Gastrocnemius medialis (tissue), 4 donors: ENCODE results near the gene GAS6.

Source experiments
- CTCF ChIP-seq, 5 experiments: fragments of 450-650 bp in 3 of 5; fragments of 200-600 bp in 2 of 5; sonication (generic) in 2 of 5; IDR thresholded peaks in 4 of 5; conservative IDR thresholded peaks in 1 of 5; 1 replicate in 4 of 5; 2 replicates in 1 of 5; pipeline ENCODE4 v1.5.1; 2016 to 2019; ENCODE audit warnings: antibody characterized with exemption in 5 of 5, mild to moderate bottlenecking in 3 of 5, moderate library complexity in 3 of 5
- POLR2A ChIP-seq, 2 donors: fragments of 450-650 bp; IDR thresholded peaks; one replicate each; pipeline ENCODE4 v1.6.1; 2017; ENCODE audit warnings: antibody characterized with exemption in 2 of 2, mild to moderate bottlenecking in 2 of 2, moderate library complexity in 2 of 2

- TF ChIP-seq CTCF (IDR thresholded peaks at IDR 0.05 in 4 of 5, conservative IDR thresholded peaks at IDR 0.05 in 1 of 5) (no peak), POLR2A (IDR thresholded peaks at IDR 0.05) (no peak)
These were observed 32.8 kb downstream of the GAS6 start for GRCh38 chr13:113831061-113831460.
